ENCODE measurements around the gene EPN1.
"Not testable (repeated sequence)": the region's sequence is repeated elsewhere in the genome, so short reads cannot be mapped to it uniquely, and the experiment has no call there.

EPN1 gene

GRCh38 chr19:55705972-55706371 is 30.9 kb downstream of the EPN1 start:
- no peaks in the 10 kb centered on the region for H3K36me3 ChIP-seq (ENCODE audit: control insufficient read depth, insufficient read depth, low read length)
- no peak overlapping the region for H3K9ac ChIP-seq (ENCODE audit: low read length)
- no peaks in the 10 kb centered on the region for H3K27me3 ChIP-seq (ENCODE audit: control insufficient read depth, insufficient read depth, low read length)
- H3K4me3 ChIP-seq (ENCODE audit: low read length), result no peak overlapping the region
- H3K9me3 ChIP-seq (ENCODE audit: control insufficient read depth, low read length), result no peaks in the 10 kb centered on the region
- H3K4me1 ChIP-seq (ENCODE audit: control insufficient read depth, insufficient read depth, low read length), result peaks cover 30% of the 10 kb centered on the region

GRCh38 chr19:55711719-55712118 is 36.7 kb downstream of the EPN1 start:
- Histone ChIP-seq H3K36me3 (ENCODE audit: control insufficient read depth, insufficient read depth, low read length) (no peaks in the 10 kb centered on the region), H3K4me1 (ENCODE audit: control insufficient read depth, insufficient read depth, low read length) (no peaks in the 10 kb centered on the region), H3K9me3 (ENCODE audit: control insufficient read depth, low read length) (no peaks in the 10 kb centered on the region), H3K4me3 (ENCODE audit: low read length) (no peak overlapping the region), H3K9ac (ENCODE audit: low read length) (no peak overlapping the region), H3K27me3 (ENCODE audit: control insufficient read depth, insufficient read depth, low read length) (no peaks in the 10 kb centered on the region)

GRCh38 chr19:55712804-55713631 is 38.0 kb downstream of the EPN1 start:
- Histone ChIP-seq H3K4me3 (ENCODE audit: low read length) (no peak overlapping the region), H3K9ac (ENCODE audit: low read length) (no peak overlapping the region), H3K9me3 (ENCODE audit: control insufficient read depth, low read length) (no peaks in the 10 kb centered on the region), H3K4me1 (ENCODE audit: control insufficient read depth, insufficient read depth, low read length) (no peaks in the 10 kb centered on the region), H3K27me3 (ENCODE audit: control insufficient read depth, insufficient read depth, low read length) (no peaks in the 10 kb centered on the region), H3K36me3 (ENCODE audit: control insufficient read depth, insufficient read depth, low read length) (no peaks in the 10 kb centered on the region)

GRCh38 chr19:55716531-55716930 is 41.5 kb downstream of the EPN1 start:
- Histone ChIP-seq H3K9ac (ENCODE audit: low read length) (no peak overlapping the region), H3K4me3 (ENCODE audit: low read length) (no peak overlapping the region), H3K4me1 (ENCODE audit: control insufficient read depth, insufficient read depth, low read length) (no peaks in the 10 kb centered on the region), H3K36me3 (ENCODE audit: control insufficient read depth, insufficient read depth, low read length) (no peaks in the 10 kb centered on the region), H3K27me3 (ENCODE audit: control insufficient read depth, insufficient read depth, low read length) (no peaks in the 10 kb centered on the region), H3K9me3 (ENCODE audit: control insufficient read depth, low read length) (no peaks in the 10 kb centered on the region)

GRCh38 chr19:55717251-55717650 is 42.2 kb downstream of the EPN1 start:
- H3K4me3 ChIP-seq (ENCODE audit: low read length), result no peak overlapping the region
- no peak overlapping the region for H3K9ac ChIP-seq (ENCODE audit: low read length)
- H3K4me1 ChIP-seq (ENCODE audit: control insufficient read depth, insufficient read depth, low read length), result no peaks in the 10 kb centered on the region
- H3K27me3 ChIP-seq (ENCODE audit: control insufficient read depth, insufficient read depth, low read length), result no peaks in the 10 kb centered on the region
- H3K36me3 ChIP-seq (ENCODE audit: control insufficient read depth, insufficient read depth, low read length), result no peaks in the 10 kb centered on the region
- H3K9me3 ChIP-seq (ENCODE audit: control insufficient read depth, low read length), result no peaks in the 10 kb centered on the region

GRCh38 chr19:55717879-55718711 is 43.1 kb downstream of the EPN1 start:
- H3K27me3 ChIP-seq (ENCODE audit: control insufficient read depth, insufficient read depth, low read length); H3K36me3 ChIP-seq (ENCODE audit: control insufficient read depth, insufficient read depth, low read length); H3K4me3 ChIP-seq (ENCODE audit: low read length); H3K4me1 ChIP-seq (ENCODE audit: control insufficient read depth, insufficient read depth, low read length); H3K9ac ChIP-seq (ENCODE audit: low read length); H3K9me3 ChIP-seq (ENCODE audit: control insufficient read depth, low read length): not testable (repeated sequence)

- no peaks in the 10 kb centered on the region for H3K36me3 ChIP-seq (ENCODE audit: control insufficient read depth, insufficient read depth, low read length)
- H3K9me3 ChIP-seq (ENCODE audit: control insufficient read depth, low read length), result no peaks in the 10 kb centered on the region
- no peak overlapping the region for H3K9ac ChIP-seq (ENCODE audit: low read length)
- H3K27me3 ChIP-seq (ENCODE audit: control insufficient read depth, insufficient read depth, low read length), result no peaks in the 10 kb centered on the region
- H3K4me3 ChIP-seq (ENCODE audit: low read length), result no peak overlapping the region
- no peaks in the 10 kb centered on the region for H3K4me1 ChIP-seq (ENCODE audit: control insufficient read depth, insufficient read depth, low read length)
Observed at GRCh38 chr19:55720214-55720746, 45.3 kb downstream of the EPN1 start.

GRCh38 chr19:55720801-55721200 is 45.8 kb downstream of the EPN1 start:
- no peak overlapping the region for H3K4me3 ChIP-seq (ENCODE audit: low read length)
- H3K9me3 ChIP-seq (ENCODE audit: control insufficient read depth, low read length), result no peaks in the 10 kb centered on the region
- H3K9ac ChIP-seq (ENCODE audit: low read length), result no peak overlapping the region
- H3K36me3 ChIP-seq (ENCODE audit: control insufficient read depth, insufficient read depth, low read length), result no peaks in the 10 kb centered on the region
- no peaks in the 10 kb centered on the region for H3K4me1 ChIP-seq (ENCODE audit: control insufficient read depth, insufficient read depth, low read length)
- H3K27me3 ChIP-seq (ENCODE audit: control insufficient read depth, insufficient read depth, low read length), result no peaks in the 10 kb centered on the region

GRCh38 chr19:55723491-55723890 is 48.5 kb downstream of the EPN1 start:
- Histone ChIP-seq H3K4me1 (ENCODE audit: control insufficient read depth, insufficient read depth, low read length) (no peaks in the 10 kb centered on the region), H3K9ac (ENCODE audit: low read length) (no peak overlapping the region), H3K4me3 (ENCODE audit: low read length) (no peak overlapping the region), H3K27me3 (ENCODE audit: control insufficient read depth, insufficient read depth, low read length) (no peaks in the 10 kb centered on the region), H3K36me3 (ENCODE audit: control insufficient read depth, insufficient read depth, low read length) (no peaks in the 10 kb centered on the region), H3K9me3 (ENCODE audit: control insufficient read depth, low read length) (no peaks in the 10 kb centered on the region)

GRCh38 chr19:55730378-55730777 is 55.4 kb downstream of the EPN1 start:
- H3K4me3 ChIP-seq (ENCODE audit: low read length); H3K4me1 ChIP-seq (ENCODE audit: control insufficient read depth, insufficient read depth, low read length); H3K9ac ChIP-seq (ENCODE audit: low read length); H3K27me3 ChIP-seq (ENCODE audit: control insufficient read depth, insufficient read depth, low read length); H3K9me3 ChIP-seq (ENCODE audit: control insufficient read depth, low read length); H3K36me3 ChIP-seq (ENCODE audit: control insufficient read depth, insufficient read depth, low read length): not testable (repeated sequence)

GRCh38 chr19:55738302-55738701 is 63.3 kb downstream of the EPN1 start, which contains the start of gene NLRP9:
NLRP9 (minus strand) TSS chr19:55738402; CDS start chr19:55738374, 28 bp downstream.
- no peaks in the 10 kb centered on the region for H3K27me3 ChIP-seq (ENCODE audit: control insufficient read depth, insufficient read depth, low read length)
- H3K4me3 ChIP-seq (ENCODE audit: low read length), result no peak within 1 kb of the TSS
- no peaks in the 10 kb centered on the region for H3K4me1 ChIP-seq (ENCODE audit: control insufficient read depth, insufficient read depth, low read length)
- no peaks in the 10 kb centered on the region for H3K9me3 ChIP-seq (ENCODE audit: control insufficient read depth, low read length)
- no peak within 1 kb of the TSS for H3K9ac ChIP-seq (ENCODE audit: low read length)
- H3K36me3 ChIP-seq (ENCODE audit: control insufficient read depth, insufficient read depth, low read length), result no peaks in the 10 kb centered on the region

GRCh38 chr19:55750715-55751114 is 75.7 kb downstream of the EPN1 start:
- Histone ChIP-seq H3K9me3 (ENCODE audit: control insufficient read depth, low read length) (no peaks in the 10 kb centered on the region), H3K27me3 (ENCODE audit: control insufficient read depth, insufficient read depth, low read length) (no peaks in the 10 kb centered on the region), H3K9ac (ENCODE audit: low read length) (no peak overlapping the region), H3K4me1 (ENCODE audit: control insufficient read depth, insufficient read depth, low read length) (no peaks in the 10 kb centered on the region), H3K36me3 (ENCODE audit: control insufficient read depth, insufficient read depth, low read length) (no peaks in the 10 kb centered on the region), H3K4me3 (ENCODE audit: low read length) (no peak overlapping the region)

Data from mucosa of stomach (tissue), 1 donor.